ENCODE measurements around the gene COMMD3. TPM values are rescaled to one million over a fixed set of nuclear protein-coding genes. Genes with fewer than 3 reads are reported as not detected.

COMMD3 gene
- total RNA-seq, 1 experiment from 2014 or later: 2.4 TPM

- no peaks in the 10 kb centered on the region for H3K4me1 ChIP-seq (ENCODE audit: insufficient read depth, low read length)
- no peak overlapping the region for H3K23ac ChIP-seq (ENCODE audit: insufficient read length, low read depth, low read length)
- H4K5ac ChIP-seq (ENCODE audit: insufficient read length, low read depth, low read length): no peak overlapping the region
- H2BK5ac ChIP-seq (ENCODE audit: insufficient read length, low read length): no peak overlapping the region
- H3K79me2 ChIP-seq (ENCODE audit: insufficient read depth, low read length): no peaks in the 10 kb centered on the region
- Mint-ChIP-seq H3K27me3 (ENCODE audit: low read depth) (no peaks in the 10 kb centered on the region; the same call in 1 of the 2 replicates), H3K9me3 (no peaks in the 10 kb centered on the region), H3K4me1 (no peaks in the 10 kb centered on the region), H3K27ac (no peak overlapping the region), H3K4me3 (no peak overlapping the region), H3K36me3 (ENCODE audit: insufficient read depth in 1 of 3, low read depth in 3 of 3) (no peaks in the 10 kb centered on the region)
- DNase-seq: no peak
- H3K4me2 ChIP-seq (ENCODE audit: insufficient read depth, insufficient read length, low read length): no peak overlapping the region
- H3K4ac ChIP-seq (ENCODE audit: low read depth, low read length): no peak overlapping the region
- no CpG with 5 or more reads among the region's 2 CpGs for WGBS (ENCODE audit: extremely low coverage, insufficient read length, low lambda C conversion rate)
- H3K56ac ChIP-seq (ENCODE audit: insufficient read length, low read depth, low read length): no peak overlapping the region
- no peak overlapping the region for H3K27ac ChIP-seq (ENCODE audit: insufficient read length, low read depth, low read length)
- H2BK120ac ChIP-seq (ENCODE audit: low read depth, low read length, poor library complexity, severe bottlenecking): no peak overlapping the region
- TF ChIP-seq CTCF (conservative IDR thresholded peaks at IDR 0.05): no peak
- H3K18ac ChIP-seq (ENCODE audit: insufficient read length, low read depth, low read length): no peak overlapping the region
- H3K23me2 ChIP-seq (ENCODE audit: insufficient read length, low read depth, low read length, poor library complexity, severe bottlenecking): no peaks in the 10 kb centered on the region
- no peaks in the 10 kb centered on the region for H3K79me1 ChIP-seq (ENCODE audit: insufficient read depth, low read depth, low read length, poor library complexity, severe bottlenecking)
- H4K91ac ChIP-seq (ENCODE audit: insufficient read length, low read depth, low read length): no peak overlapping the region
- no peak overlapping the region for H2BK15ac ChIP-seq (ENCODE audit: low read depth, low read length)
- no peak overlapping the region for H2AFZ ChIP-seq (ENCODE audit: low read length)
- H2AK5ac ChIP-seq (ENCODE audit: insufficient read length, low read length): no peak overlapping the region
- no peak overlapping the region for H3K9ac ChIP-seq (ENCODE audit: extremely low read depth, insufficient read length, low read length)
- no peak overlapping the region for H4K8ac ChIP-seq (replicated peaks; ENCODE audit: insufficient read length, low read depth, low read length)
- H3T11ph ChIP-seq (ENCODE audit: low read length): no peak overlapping the region
- no peak overlapping the region for H2BK20ac ChIP-seq (ENCODE audit: low read depth, low read length, poor library complexity, severe bottlenecking)
- no peaks in the 10 kb centered on the region for H4K20me1 ChIP-seq (ENCODE audit: control insufficient read depth, insufficient read depth, insufficient read length)
- H3K9me3 ChIP-seq (ENCODE audit: control insufficient read depth, low read depth, low read length): no peaks in the 10 kb centered on the region
- H2BK12ac ChIP-seq (ENCODE audit: insufficient read length, low read depth, low read length): no peak overlapping the region
- no peak overlapping the region for H3K14ac ChIP-seq (ENCODE audit: insufficient read depth, low read length)
- H3K27me3 ChIP-seq (ENCODE audit: insufficient read depth, low read length): no peaks in the 10 kb centered on the region
Observed at GRCh38 chr10:22366771-22367170, 50.6 kb downstream of the COMMD3 start.

All from H9 (cell line).